A204.1 (cell line): Measurements from ENCODE around the gene DHRS13.
"Not testable (repeated sequence)": the region's sequence is repeated elsewhere in the genome, so short reads cannot be mapped to it uniquely, and the experiment has no call there.

Source experiments
- FAIRE-seq: peaks from 2 replicates; lab custom pipeline; 2012; peaks lifted over from hg19 to GRCh38; lab: Jason Lieb, UNC

DHRS13 gene

DNA sequence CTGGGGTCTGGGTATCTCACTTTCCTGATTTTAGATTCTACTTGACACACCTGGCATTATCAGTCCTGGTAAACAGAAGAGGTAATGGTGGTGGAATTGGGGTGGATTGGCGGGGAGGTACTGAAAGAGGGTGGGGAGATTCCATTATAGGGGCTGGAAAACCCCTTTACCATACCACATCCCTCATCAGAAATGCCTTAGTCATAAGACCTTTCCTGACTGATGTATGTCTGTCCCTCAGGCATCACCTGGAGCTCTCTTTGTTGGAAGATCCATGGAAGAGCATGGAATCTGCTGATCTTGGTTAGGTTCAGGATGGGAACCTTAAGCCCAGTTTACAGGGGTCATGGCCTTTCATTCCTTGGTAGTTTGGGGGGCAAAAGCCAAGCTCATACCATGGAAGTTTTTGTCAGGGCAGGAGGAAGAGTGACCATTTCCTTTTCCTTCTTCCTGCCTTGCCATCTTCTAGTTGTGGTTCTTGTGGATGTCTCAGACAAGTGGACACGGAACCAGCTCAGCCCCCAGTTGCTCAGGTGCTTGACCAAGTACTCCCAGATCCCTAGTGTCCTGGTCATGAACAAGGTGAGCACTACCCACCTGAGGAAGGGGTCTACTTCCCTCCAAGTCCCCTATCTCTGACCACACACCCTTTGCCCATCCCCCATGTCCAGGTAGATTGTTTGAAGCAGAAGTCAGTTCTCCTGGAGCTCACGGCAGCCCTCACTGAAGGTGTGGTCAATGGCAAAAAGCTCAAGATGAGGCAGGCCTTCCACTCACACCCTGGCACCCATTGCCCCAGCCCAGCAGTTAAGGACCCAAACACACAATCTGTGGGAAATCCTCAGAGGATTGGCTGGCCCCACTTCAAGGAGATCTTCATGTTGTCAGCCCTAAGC is 44.7 kb downstream of the DHRS13 start:
- FAIRE-seq, result no peak

DNA sequence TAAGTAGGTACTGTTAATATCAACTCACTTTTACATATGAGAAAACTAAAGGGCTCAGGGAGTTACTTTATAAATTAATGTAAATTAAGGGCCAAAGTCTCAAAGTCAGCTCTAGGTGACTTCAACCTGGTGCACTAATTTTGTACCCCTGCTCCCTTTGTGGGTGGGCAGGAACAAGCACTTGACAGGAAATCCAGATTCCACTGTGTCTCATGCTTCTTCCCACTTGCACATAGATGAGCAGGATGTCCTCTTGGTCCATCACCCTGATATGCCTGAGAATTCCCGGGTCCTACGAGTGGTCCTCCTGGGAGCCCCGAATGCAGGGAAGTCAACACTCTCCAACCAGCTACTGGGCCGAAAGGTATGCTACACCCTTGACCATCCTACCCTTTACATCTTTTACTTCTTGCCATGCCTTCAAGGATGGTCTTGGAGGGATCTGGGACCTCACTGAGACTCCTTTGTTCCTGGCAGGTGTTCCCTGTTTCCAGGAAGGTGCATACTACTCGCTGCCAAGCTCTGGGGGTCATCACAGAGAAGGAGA is 46.8 kb downstream of the DHRS13 start:
- no peak for FAIRE-seq

DNA sequence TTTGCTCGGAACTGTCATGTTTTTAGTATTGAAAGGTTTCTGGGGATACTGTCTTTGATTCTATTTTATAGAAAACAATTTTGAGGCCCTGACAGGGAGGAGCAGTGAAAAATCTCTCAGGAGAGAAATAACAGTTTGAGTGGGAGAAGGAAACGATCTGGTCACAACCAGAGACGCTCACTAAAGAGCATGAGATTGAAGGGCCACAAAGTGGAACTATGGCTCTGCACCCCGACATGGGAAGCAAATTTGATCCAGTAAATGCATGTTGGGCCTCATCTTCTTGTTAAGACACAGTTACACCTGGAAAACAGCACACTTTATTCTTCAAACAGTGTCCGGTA is 47.6 kb downstream of the DHRS13 start:
- no peak for FAIRE-seq

DNA sequence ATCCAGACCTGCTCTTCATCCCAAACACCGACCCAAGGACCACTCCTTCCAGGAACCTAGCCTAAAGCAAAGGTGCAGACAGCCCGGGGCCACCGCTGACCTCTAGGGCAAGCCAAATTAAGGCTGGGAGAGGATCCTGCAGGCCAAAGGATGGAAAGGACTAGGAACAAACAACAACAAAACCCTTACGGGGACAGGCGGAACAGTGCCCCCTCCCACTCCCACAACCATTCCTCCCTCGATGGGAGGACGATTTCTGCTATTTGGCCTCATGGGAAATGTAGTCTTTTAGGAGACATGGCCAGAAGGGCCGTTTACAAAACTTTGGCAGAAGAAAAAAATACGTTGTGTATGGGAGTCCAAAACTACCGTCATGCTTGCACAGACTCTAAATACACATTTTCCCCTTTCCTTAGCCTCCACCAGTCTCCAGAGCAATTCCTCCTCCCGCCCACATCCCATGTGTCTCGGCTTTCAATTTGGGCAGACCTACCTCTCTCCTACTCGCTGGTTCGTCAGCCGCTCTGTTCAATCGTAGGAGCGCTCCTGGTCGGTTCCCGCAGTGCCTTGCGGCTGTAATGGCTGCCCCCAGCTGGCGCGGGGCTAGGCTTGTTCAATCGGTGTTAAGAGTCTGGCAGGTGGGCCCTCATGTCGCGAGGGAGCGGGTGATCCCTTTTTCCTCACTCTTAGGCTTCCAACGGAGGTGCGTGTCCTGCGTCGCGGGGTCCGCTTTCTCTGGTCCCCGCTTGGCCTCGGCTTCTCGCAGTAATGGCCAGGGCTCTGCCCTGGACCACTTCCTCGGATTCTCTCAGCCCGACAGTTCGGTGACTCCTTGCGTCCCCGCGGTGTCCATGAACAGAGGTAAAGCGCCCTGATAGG is 48.2 kb downstream of the DHRS13 start, which contains the start of gene ERAL1:
Gene ERAL1, plus strand, starts transcription at position 560 of the 879 bp plus-strand sequence. Its CDS starts 19 bp downstream, at position 579.
- FAIRE-seq, result peak; percentile 86

DNA sequence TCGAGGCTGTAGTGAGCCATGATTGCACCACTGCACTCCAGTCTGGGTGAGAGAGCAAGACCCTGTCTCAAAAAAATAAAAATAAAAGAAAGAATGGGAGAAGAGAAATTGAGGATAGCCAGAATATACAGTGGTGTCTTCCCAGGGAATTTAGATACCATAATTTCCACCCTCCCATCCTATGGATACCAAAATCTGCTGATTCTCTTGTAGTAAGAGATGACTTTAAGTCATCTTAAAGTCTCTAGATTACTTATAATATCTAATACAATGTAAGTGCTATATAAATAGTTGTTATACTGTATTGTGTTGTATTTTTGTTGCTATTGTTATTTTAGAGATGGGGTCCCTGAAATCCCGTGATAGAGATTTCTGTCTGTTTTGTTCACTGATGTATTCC is 49.6 kb downstream of the DHRS13 start:
- FAIRE-seq, result no peak

DNA sequence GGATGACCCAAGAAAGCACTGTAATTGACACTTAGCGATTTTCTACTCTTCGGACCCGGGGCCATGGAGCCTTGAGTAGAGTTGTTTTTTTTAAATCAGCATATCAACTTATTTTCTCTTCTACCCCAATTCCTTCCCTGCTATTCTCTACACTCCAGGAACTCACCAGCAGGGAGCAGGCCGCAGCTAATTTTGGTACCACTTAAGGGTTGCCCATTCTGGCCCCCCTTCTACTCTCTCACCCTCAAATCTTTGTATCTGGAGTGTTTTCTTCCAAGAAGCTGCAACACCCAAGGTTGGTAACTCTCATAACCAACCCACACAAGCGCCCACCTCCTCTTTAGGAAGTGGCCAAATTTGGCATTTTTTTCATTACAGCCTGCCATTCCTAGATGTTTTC is 53.6 kb downstream of the DHRS13 start:
- FAIRE-seq, result no peak

DNA sequence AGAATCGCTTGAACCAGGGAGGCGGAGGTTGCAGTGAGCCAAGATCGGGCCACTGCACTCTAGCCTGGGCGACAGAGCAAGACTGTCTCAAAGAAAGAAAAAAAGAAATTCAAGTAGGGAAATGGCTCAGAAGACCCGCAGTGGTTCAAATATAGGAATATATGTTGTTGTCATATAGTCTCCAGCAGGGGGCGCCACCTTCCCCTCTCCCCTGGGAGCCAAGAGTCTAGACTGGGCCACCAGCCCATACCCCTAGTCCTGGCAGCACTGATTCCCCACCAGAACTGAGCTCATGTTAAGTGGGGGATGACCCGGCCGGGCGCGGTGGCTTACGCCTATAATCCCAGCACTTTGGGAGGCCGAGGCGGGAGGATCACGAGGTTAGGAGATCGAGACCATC is 54.2 kb downstream of the DHRS13 start:
- FAIRE-seq, result not testable (repeated sequence)
